ENCODE measurements around the gene BMP8B. TPM values are rescaled to one million over a fixed set of nuclear protein-coding genes. Genes with fewer than 3 reads are reported as not detected.
"Not testable (repeated sequence)": the region's sequence is repeated elsewhere in the genome, so short reads cannot be mapped to it uniquely, and the experiment has no call there.

The BMP8B gene
- total RNA-seq, 1 donor from 2014 or later = 0.33 TPM

DNA sequence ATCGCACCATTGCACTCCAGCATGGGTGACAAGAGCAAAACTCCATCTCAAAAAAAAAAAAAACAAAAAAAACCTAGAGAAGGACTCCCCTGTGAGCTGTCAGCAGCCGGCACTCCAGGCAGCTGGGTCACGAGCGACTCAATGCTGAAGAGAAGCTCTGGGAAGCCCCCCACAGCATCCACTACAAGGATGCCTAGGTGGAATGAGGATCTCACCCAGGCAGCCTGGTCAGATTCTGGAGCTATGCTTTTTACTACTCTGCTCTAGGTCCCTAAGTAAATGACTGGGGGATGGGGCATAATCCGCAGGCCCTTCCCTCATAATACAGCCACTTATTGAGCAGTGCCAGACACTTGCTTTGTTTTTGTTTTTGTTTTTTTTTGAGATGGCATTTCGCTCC is 6.6 kb downstream of the BMP8B start:
- intact Hi-C loops (cut with micrococcal nuclease) = no loop called here
- TF ChIP-seq, protein P1, sequence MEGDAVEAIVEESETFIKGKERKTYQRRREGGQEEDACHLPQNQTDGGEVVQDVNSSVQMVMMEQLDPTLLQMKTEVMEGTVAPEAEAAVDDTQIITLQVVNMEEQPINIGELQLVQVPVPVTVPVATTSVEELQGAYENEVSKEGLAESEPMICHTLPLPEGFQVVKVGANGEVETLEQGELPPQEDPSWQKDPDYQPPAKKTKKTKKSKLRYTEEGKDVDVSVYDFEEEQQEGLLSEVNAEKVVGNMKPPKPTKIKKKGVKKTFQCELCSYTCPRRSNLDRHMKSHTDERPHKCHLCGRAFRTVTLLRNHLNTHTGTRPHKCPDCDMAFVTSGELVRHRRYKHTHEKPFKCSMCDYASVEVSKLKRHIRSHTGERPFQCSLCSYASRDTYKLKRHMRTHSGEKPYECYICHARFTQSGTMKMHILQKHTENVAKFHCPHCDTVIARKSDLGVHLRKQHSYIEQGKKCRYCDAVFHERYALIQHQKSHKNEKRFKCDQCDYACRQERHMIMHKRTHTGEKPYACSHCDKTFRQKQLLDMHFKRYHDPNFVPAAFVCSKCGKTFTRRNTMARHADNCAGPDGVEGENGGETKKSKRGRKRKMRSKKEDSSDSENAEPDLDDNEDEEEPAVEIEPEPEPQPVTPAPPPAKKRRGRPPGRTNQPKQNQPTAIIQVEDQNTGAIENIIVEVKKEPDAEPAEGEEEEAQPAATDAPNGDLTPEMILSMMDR (IDR thresholded peaks at IDR 0.05; ENCODE audit: borderline replicate concordance) = no peak

DNA sequence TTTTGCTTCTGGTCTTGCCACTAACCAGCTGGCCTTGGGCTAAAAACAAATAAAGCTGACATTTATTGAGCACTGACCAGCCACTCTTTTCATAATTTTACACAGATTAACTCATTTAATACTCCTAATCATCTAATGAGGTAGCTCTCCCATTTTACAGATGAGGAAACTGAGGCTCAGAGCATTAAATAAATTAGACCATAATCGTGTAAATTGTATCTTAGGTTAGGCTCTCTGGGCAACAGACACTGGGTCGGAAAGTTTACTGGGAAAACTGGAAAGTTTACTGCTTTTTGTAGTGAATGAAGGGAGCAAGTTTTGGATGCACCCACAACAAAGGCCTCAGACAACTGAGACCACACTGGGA is 7.3 kb downstream of the BMP8B start:
- TF ChIP-seq, protein P1 (IDR thresholded peaks at IDR 0.05; ENCODE audit: borderline replicate concordance) = no peak
- Histone ChIP-seq H3K36me3 (no peaks in the 10 kb centered on the region), H3K4me3 (no peak overlapping the region), H3K27ac (replicated peaks) (no peak overlapping the region), H3K27me3 (ENCODE audit: low read depth) (peaks cover 56% of the 10 kb centered on the region), H3K9me3 (replicated peaks) (no peaks in the 10 kb centered on the region), H3K4me1 (no peaks in the 10 kb centered on the region)
- intact Hi-C loops (cut with micrococcal nuclease) = no loop called here
- DNase-seq = no peak

More for the DNA sequence above, 6.6 kb downstream of the BMP8B start:
- Histone ChIP-seq H3K36me3 (no peaks in the 10 kb centered on the region), H3K27ac (replicated peaks) (no peak overlapping the region), H3K9me3 (replicated peaks) (no peaks in the 10 kb centered on the region), H3K27me3 (ENCODE audit: low read depth) (peaks cover 56% of the 10 kb centered on the region), H3K4me3 (no peak overlapping the region), H3K4me1 (no peaks in the 10 kb centered on the region)
- DNase-seq = no peak

DNA sequence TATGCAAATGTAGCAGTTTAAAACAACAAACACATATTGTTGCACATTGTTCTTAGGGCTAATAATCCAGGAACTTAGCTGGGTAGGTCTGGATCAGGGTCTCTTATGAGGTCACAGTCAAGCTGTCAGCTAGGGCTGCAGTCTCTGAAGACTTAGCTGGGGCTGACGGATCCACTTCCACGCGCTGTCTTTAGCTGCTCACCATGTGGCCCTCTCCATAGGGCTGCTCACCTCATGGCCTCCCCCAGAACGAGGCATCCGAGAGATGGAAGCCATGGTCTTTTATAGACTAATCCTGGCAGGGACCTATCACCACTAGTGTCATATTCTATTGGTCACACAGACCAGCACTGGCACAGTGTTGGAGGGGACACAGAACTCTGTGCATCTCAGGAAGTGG is 8.8 kb downstream of the BMP8B start:
- H3K4me1 ChIP-seq = no peaks in the 10 kb centered on the region
- TF ChIP-seq, protein P1 (IDR thresholded peaks at IDR 0.05; ENCODE audit: borderline replicate concordance) = no peak
- intact Hi-C loops (cut with micrococcal nuclease) = no loop called here
- peaks cover 55% of the 10 kb centered on the region for H3K27me3 ChIP-seq (ENCODE audit: low read depth)
- no peak for DNase-seq
- no peaks in the 10 kb centered on the region for H3K36me3 ChIP-seq
- H3K4me3 ChIP-seq = no peak overlapping the region
- H3K9me3 ChIP-seq (replicated peaks) = no peaks in the 10 kb centered on the region
- no peak overlapping the region for H3K27ac ChIP-seq (replicated peaks)

DNA sequence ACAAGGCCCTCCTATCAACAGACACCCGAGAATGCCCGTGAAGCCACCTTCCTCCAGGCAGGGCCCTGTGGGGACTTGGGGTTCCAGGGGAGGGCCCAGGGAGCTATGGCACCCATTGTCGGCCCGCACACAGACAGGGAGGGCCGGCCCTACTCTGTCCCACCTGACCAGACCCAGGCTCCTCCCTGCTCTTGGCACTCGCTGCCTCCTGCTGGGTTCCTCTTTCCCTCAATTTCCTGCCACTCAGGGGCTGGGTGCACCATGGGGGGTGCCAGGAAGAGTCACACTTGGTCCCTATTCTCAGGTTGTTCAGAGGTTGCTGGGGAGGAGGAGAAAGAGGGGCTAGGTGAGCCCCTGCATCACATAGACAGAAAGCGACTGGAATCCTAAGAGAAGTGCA is 9.5 kb downstream of the BMP8B start:
- Histone ChIP-seq H3K9me3 (replicated peaks) (no peaks in the 10 kb centered on the region), H3K27ac (replicated peaks) (no peak overlapping the region), H3K4me3 (no peak overlapping the region), H3K27me3 (ENCODE audit: low read depth) (peaks cover 55% of the 10 kb centered on the region), H3K36me3 (no peaks in the 10 kb centered on the region), H3K4me1 (no peaks in the 10 kb centered on the region)
- intact Hi-C loops (cut with micrococcal nuclease) = no loop called here
- TF ChIP-seq, protein P1 (IDR thresholded peaks at IDR 0.05; ENCODE audit: borderline replicate concordance) = no peak
- no peak for DNase-seq

DNA sequence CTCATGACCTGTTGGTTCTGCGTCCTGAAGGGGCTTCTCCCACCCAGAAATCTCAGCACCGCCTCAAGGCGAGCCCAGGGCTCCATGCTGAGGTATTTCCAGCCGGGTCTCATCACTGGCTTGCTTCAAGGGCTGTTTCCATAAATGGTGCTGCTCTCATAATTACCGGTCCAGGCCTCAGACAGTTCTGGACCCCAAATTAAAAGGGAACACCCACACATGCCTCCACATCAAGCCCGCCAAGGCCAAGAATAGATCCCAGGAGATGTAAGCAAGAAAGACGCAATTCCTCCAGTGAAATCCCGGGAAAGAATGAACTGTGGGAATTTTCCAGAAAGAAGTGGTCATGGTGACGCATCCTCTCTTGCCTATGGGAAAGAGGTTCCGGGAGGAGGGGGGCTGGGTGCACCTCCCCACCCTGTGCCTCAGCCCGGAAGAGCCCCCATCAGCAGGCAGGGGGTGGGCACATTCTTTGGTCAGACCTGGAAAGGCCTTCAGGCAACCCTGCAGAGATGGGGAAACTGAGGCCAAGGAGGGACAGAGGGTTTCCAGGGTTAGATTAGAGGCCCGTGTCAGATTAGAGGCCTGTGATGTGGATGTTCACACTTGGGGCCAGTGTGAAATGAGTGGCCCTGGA is 10.1 kb downstream of the BMP8B start:
- H3K36me3 ChIP-seq; H3K4me3 ChIP-seq; DNase-seq; H3K4me1 ChIP-seq; H3K27ac ChIP-seq (replicated peaks); H3K9me3 ChIP-seq (replicated peaks); intact Hi-C loops (cut with micrococcal nuclease): not testable (repeated sequence)
- H3K27me3 ChIP-seq (ENCODE audit: low read depth) = peaks cover 55% of the 10 kb centered on the region

DNA sequence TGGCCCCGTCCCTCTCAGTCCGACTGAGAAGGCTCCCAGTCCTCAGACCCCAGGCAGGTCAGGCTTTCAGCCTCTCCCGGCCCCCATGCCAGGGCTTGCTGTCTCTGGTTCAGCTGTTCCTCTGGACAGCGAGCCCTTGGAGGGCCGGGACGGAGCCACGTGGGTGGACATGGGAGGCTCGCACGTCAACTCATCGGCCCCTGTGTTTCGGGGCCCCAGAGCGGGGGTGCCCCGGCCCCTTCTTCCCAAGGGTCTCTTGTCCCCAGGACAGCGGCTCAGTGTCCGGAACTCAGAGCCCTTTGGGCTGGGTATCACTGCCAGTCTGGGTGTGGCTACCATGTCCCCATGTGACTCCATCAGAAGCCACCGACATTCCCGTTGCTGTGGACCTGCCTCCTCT is 10.8 kb downstream of the BMP8B start:
- H3K27me3 ChIP-seq (ENCODE audit: low read depth) = peaks cover 49% of the 10 kb centered on the region
- H3K4me1 ChIP-seq; H3K36me3 ChIP-seq; H3K9me3 ChIP-seq (replicated peaks); intact Hi-C loops (cut with micrococcal nuclease); H3K27ac ChIP-seq (replicated peaks); DNase-seq; H3K4me3 ChIP-seq: not testable (repeated sequence)

Measured in left ventricle myocardium inferior (tissue), 1 donor.